ENCODE data around the gene CASS4.

The CASS4 gene

GRCh38 chr20:56442389-56443365, 30.6 kb downstream of the CASS4 start:
- in situ Hi-C loops (cut with MboI; ENCODE audit: low sequenced_read_pairs) = no loop called here

GRCh38 chr20:56443654-56444540, 31.8 kb downstream of the CASS4 start:
- in situ Hi-C loops (cut with MboI; ENCODE audit: low sequenced_read_pairs) = no loop called here

GRCh38 chr20:56445130-56445529, 33.1 kb downstream of the CASS4 start:
- in situ Hi-C loops (cut with MboI; ENCODE audit: low sequenced_read_pairs) = no loop called here

- in situ Hi-C loops (cut with MboI; ENCODE audit: low sequenced_read_pairs) = no loop called here
Measured at GRCh38 chr20:56445540-56445939, 33.5 kb downstream of the CASS4 start.

GRCh38 chr20:56447227-56447626, 35.2 kb downstream of the CASS4 start:
- in situ Hi-C loops (cut with MboI; ENCODE audit: low sequenced_read_pairs) = no loop called here

- in situ Hi-C loops (cut with MboI; ENCODE audit: low sequenced_read_pairs) = no loop called here
Measured at GRCh38 chr20:56449459-56449858, 37.4 kb downstream of the CASS4 start.

- in situ Hi-C loops (cut with MboI; ENCODE audit: low sequenced_read_pairs) = no loop called here
Measured at GRCh38 chr20:56451056-56451765, 39.2 kb downstream of the CASS4 start.

- in situ Hi-C loops (cut with MboI; ENCODE audit: low sequenced_read_pairs) = no loop called here
Measured at GRCh38 chr20:56453352-56453751, 41.3 kb downstream of the CASS4 start.

GRCh38 chr20:56454754-56455153, 42.7 kb downstream of the CASS4 start:
- in situ Hi-C loops (cut with MboI; ENCODE audit: low sequenced_read_pairs) = no loop called here

- in situ Hi-C loops (cut with MboI; ENCODE audit: low sequenced_read_pairs) = no loop called here
Measured at GRCh38 chr20:56458206-56458821, 46.3 kb downstream of the CASS4 start.

- in situ Hi-C loops (cut with MboI; ENCODE audit: low sequenced_read_pairs) = no loop called here
Measured at GRCh38 chr20:56460459-56460858, 48.4 kb downstream of the CASS4 start.

GRCh38 chr20:56461576-56461975, 49.5 kb downstream of the CASS4 start:
- in situ Hi-C loops (cut with MboI; ENCODE audit: low sequenced_read_pairs) = no loop called here

GRCh38 chr20:56463428-56463827, 51.4 kb downstream of the CASS4 start:
- in situ Hi-C loops (cut with MboI; ENCODE audit: low sequenced_read_pairs) = no loop called here

- in situ Hi-C loops (cut with MboI; ENCODE audit: low sequenced_read_pairs) = no loop called here
Measured at GRCh38 chr20:56465997-56466396, 53.9 kb downstream of the CASS4 start.

GRCh38 chr20:56467968-56468315, 55.9 kb downstream of the CASS4 start:
- in situ Hi-C loops (cut with MboI; ENCODE audit: low sequenced_read_pairs) = no loop called here

GRCh38 chr20:56468316-56469076, 56.4 kb downstream of the CASS4 start, which contains the start of gene RTF2:
RTF2 (plus strand) TSS chr20:56468627; CDS start chr20:56468698, 71 bp downstream.
- in situ Hi-C loops (cut with MboI; ENCODE audit: low sequenced_read_pairs) = no loop called here

- in situ Hi-C loops (cut with MboI; ENCODE audit: low sequenced_read_pairs) = no loop called here
Measured at GRCh38 chr20:56469077-56469449, 57.0 kb downstream of the CASS4 start.

GRCh38 chr20:56483970-56484369, 71.9 kb downstream of the CASS4 start:
- in situ Hi-C loops (cut with MboI; ENCODE audit: low sequenced_read_pairs) = no loop called here

GRCh38 chr20:56487216-56487615, 75.2 kb downstream of the CASS4 start:
- in situ Hi-C loops (cut with MboI; ENCODE audit: low sequenced_read_pairs) = no loop called here

- in situ Hi-C loops (cut with MboI; ENCODE audit: low sequenced_read_pairs) = no loop called here
Measured at GRCh38 chr20:56488566-56488965, 76.5 kb downstream of the CASS4 start.

Data from hTERT RPE-1 (cell line).